ENCODE data around the gene ROR2.
"Not testable (repeated sequence)": the region's sequence is repeated elsewhere in the genome, so short reads cannot be mapped to it uniquely, and the experiment has no call there.

The ROR2 gene

GRCh38 chr9:91798273-91799112 is 151.5 kb downstream of the ROR2 start:
- peak in 2 of 3 experiments; percentile 35 to 37 for DNase-seq (ENCODE audit: low read depth in 3 of 3)

GRCh38 chr9:91797517-91797916 is 152.5 kb downstream of the ROR2 start:
- DNase-seq (ENCODE audit: low read depth in 3 of 3) = not testable (repeated sequence)

GRCh38 chr9:91796516-91796915 is 153.5 kb downstream of the ROR2 start:
- peak in 2 of 3 experiments; percentile 9 to 23 for DNase-seq (ENCODE audit: low read depth in 3 of 3)

DNA sequence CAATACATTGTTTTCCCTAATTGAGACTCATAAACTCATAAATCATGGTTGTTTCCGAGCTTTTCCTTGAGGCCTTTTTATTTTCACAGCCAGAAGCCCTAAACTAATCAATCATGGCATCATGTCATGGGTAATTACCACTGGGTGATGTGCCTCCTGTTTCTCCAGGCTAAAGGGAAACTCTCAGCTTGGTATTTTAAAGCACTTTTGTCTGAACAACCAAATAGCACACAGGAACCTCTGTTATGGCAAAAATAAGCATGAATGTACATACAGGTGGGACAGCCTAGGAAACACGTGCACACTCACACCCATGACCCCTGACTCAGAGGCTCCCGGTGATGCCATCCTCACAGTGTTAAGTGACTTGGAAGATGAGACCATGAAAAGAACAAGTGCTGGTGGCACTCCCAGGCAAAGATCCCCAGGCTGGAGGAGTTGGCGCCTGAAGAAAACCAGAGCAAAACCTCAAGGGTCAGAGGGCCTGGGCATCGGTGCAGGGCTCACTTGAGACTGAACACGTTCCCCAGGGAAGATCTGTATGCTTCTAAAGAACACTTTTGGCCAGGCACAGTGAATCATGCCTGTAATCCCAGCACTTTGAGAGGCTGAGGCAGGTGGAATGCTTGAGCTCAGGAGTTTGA is 154.3 kb downstream of the ROR2 start:
- no peak for DNase-seq (ENCODE audit: low read depth in 3 of 3)

DNA sequence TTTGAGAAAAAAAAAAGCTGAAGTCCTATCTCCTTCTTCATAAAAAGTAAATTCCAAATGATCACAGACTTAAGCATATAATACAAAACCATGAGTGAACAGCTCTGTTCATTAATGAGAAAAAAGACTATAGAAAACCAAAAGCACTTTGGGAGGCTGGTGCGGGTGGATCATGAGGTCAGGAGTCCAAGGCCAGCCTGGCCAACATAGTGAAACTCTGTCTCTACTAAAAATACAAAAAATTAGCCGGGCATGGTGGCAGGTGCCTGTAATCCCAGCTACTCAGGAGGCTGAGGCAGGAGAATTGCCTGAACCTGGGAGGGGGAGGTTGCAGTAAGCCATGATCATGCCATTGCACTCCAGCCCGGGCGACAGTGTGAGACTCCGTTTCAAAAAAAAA is 156.7 kb downstream of the ROR2 start:
- DNase-seq (ENCODE audit: low read depth in 3 of 3) = not testable (repeated sequence)

GRCh38 chr9:91790917-91791316 is 159.1 kb downstream of the ROR2 start:
- DNase-seq (ENCODE audit: low read depth in 3 of 3) = no peak

- no peak for DNase-seq (ENCODE audit: low read depth in 3 of 3)
Observed at GRCh38 chr9:91789941-91790340, 160.1 kb downstream of the ROR2 start.

- no peak for DNase-seq (ENCODE audit: low read depth in 3 of 3)
Observed at GRCh38 chr9:91787931-91788330, 162.1 kb downstream of the ROR2 start.

DNA sequence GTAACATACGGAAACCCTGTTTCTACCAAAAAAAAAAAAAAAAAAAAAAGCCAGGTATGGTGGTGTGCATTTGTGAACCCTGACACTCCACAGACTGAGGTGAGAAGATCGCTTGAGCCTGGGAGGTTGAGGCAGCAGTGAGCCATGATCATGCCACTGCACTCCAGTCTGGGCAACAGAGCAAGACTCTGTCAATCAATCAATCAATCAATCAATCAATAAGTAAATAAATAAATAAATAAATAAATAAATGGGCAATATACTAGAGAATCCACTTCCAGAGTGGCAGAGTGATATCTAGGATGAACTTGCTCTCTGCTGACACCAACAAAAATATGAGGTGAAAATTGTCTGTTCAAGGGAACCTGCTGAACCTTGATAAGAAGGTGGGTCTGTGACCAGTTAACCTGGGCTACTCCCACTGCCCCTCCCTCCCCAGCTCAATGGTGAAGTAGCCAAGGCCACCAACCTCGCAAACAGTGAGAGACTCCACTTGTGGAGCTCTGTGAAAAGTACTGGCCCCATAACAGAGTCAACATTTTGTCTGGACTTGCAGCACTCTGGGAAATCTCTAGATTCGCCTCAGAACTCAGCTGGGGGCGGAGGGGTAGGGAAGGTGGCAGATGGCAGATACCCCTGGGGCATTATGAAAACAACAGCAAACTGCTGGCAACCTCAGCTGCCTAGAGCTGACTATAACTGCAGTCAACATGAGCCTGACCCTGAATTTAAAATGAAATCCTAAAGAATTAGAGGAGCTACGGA is 163.7 kb downstream of the ROR2 start:
- DNase-seq (ENCODE audit: low read depth in 3 of 3) = no peak

- DNase-seq (ENCODE audit: low read depth in 3 of 3) = no peak
Observed at GRCh38 chr9:91785447-91785842, 164.6 kb downstream of the ROR2 start.

GRCh38 chr9:91784673-91785446 is 165.2 kb downstream of the ROR2 start:
- DNase-seq (ENCODE audit: low read depth in 3 of 3) = no peak

DNA sequence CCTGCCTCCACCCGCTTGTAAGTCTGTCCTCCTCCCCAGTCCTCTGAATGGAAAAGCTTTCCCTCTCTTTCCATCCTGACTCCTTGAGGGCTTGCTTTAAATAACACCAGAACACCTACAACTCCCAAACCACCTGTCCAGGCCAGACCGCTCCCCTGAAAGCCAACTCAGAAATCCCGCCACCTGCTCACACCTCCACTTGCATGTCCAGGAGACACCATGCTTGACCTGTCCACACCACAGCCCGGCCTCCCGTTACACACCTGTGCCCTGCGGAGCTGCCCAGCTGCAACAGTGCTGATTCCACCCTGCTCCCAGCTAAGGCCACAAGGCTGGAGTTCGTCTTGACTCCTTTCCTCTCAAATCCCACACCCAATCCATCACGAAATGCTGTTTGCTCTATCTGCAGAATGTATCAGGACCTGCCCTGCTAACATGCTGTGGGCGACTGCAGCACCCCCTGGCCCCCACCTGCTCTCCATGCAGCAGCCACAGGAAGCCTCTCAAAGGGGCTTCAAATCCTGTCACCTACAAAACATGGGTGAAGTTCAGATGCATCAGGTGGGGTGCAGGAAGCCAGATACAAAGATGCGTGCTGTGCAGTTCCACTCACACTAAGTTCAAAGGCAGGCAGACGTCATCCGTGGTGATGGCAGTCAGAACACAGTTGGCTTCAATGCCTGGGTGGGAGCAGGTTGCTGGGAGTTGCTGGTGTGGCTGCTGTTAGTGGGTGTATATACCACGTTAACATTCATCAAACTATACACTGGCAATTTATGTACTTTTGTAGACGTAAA is 166.0 kb downstream of the ROR2 start:
- DNase-seq (ENCODE audit: low read depth in 3 of 3) = no peak

DNA sequence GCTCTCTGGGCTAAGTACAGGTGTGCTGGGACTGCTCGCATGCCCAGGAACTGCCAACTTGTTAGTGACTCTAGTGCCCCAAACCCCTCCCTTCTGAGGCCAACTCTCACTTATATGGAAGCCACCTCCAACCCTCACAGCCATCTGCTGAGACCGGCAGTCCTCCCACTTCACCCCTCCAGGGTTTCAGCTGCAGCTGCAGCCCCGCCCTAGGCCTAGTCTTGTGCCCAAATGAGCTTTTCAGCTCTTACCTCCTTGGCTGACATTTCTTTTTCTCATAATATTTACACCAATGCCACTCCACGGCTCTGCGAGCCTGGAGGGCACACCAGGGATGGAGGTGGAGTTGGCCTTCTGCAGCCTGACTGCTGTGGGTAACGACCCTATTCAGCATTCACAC is 166.6 kb downstream of the ROR2 start:
- no peak for DNase-seq (ENCODE audit: low read depth in 3 of 3)

- no peak for DNase-seq (ENCODE audit: low read depth in 3 of 3)
Observed at GRCh38 chr9:91782708-91783214, 167.3 kb downstream of the ROR2 start.

DNA sequence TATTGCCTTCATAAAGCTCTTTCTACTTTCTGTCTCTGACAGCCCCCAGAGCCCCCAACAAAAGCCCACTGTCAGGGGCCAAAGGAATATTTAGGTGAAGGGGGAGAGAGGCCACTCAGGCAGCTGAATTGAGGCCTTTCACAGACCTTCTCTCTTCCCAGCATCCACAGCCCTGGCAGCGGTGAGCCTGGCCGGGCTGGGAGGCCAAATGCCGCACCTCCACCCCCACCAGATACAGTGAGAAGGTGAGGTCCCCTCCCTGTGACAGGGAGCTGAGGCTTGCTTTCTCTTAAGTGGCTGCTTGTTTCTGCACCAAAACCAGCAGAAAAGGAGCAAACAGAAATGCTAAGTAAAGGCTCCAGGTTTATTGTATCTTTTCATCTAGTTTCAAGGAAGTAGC is 168.1 kb downstream of the ROR2 start:
- no peak for DNase-seq (ENCODE audit: low read depth in 3 of 3)

- DNase-seq (ENCODE audit: low read depth in 3 of 3) = no peak
Observed at GRCh38 chr9:91781116-91781515, 168.9 kb downstream of the ROR2 start.

- DNase-seq (ENCODE audit: low read depth in 3 of 3) = no peak
Observed at GRCh38 chr9:91778031-91778430, 172.0 kb downstream of the ROR2 start.

GRCh38 chr9:91777292-91777830 is 172.7 kb downstream of the ROR2 start:
- DNase-seq (ENCODE audit: low read depth in 3 of 3) = no peak

GRCh38 chr9:91776409-91777291 is 173.4 kb downstream of the ROR2 start:
- no peak for DNase-seq (ENCODE audit: low read depth in 3 of 3)

GRCh38 chr9:91775708-91776028 is 174.4 kb downstream of the ROR2 start:
- no peak for DNase-seq (ENCODE audit: low read depth in 3 of 3)

Measured in stimulated activated CD4-positive, alpha-beta T cell treated with anti-CD3 and anti-CD28 coated beads, TNF-alpha, amount 100 ng/mL, for 4 hours (primary cell).